HG03060 (cell line): ENCODE data around the gene SOCS2.
"Not testable (repeated sequence)": the region's sequence is repeated elsewhere in the genome, so short reads cannot be mapped to it uniquely, and the experiment has no call there.

Experiments used
- ATAC-seq: cut with Tn5 transposase; IDR thresholded peaks from one replicate; pipeline ENCODE4 v1.9.1; 2021; ENCODE audit warnings: low read depth, moderate number of reproducible peaks; ENCODE audit not compliant: unreplicated experiment

Gene SOCS2

GRCh38 chr12:93625295-93625645 is 52.8 kb downstream of the SOCS2 start:
- ATAC-seq, result not testable (repeated sequence)

- ATAC-seq, result no peak
Measured at GRCh38 chr12:93626160-93626559, 53.7 kb downstream of the SOCS2 start.
